Stimulated activated CD8-positive, alpha-beta memory T cell treated with anti-CD3 and anti-CD28 coated beads, Interleukin-7, amount 100 ng/mL, for 1 hour (primary cell): ENCODE data around the gene PRPF18.
"Not testable (repeated sequence)": the region's sequence is repeated elsewhere in the genome, so short reads cannot be mapped to it uniquely, and the experiment has no call there.

Experiments
- DNase-seq, 2 donors: peaks; one replicate each; pipeline ENCODE4 v3.0.0-alpha.2; 2020; ENCODE audit warnings: low read depth in 2 of 2

PRPF18 gene

GRCh38 chr10:13586676-13587355, at the start of gene PRPF18:
TSS of gene PRPF18 (plus strand) at chr10:13586965. CDS start at chr10:13587087, 122 bp downstream.
- DNase-seq, result peak; percentile 87 to 88

GRCh38 chr10:13537985-13538384, 48.8 kb upstream of the PRPF18 start:
- DNase-seq, result not testable (repeated sequence)

GRCh38 chr10:13542533-13542932, 44.2 kb upstream of the PRPF18 start:
- no peak for DNase-seq

GRCh38 chr10:13550802-13551201, 36.0 kb upstream of the PRPF18 start:
- DNase-seq, result no peak

- DNase-seq, result no peak
These were observed 30.8 kb upstream of the PRPF18 start for GRCh38 chr10:13555884-13556510.

GRCh38 chr10:13559124-13559700, 27.6 kb upstream of the PRPF18 start:
- DNase-seq, result no peak

- no peak for DNase-seq
These were observed 26.2 kb upstream of the PRPF18 start for GRCh38 chr10:13560597-13560996.

- DNase-seq, result no peak
These were observed 23.0 kb upstream of the PRPF18 start for GRCh38 chr10:13563481-13564445.

GRCh38 chr10:13564576-13564975, 22.2 kb upstream of the PRPF18 start:
- no peak for DNase-seq

- DNase-seq, result no peak
These were observed 19.7 kb upstream of the PRPF18 start for GRCh38 chr10:13567030-13567429.

GRCh38 chr10:13571541-13571940, 15.2 kb upstream of the PRPF18 start:
- no peak for DNase-seq

GRCh38 chr10:13573960-13574359, 12.8 kb upstream of the PRPF18 start:
- DNase-seq, result no peak

- DNase-seq, result no peak
These were observed 1.5 kb upstream of the PRPF18 start for GRCh38 chr10:13585195-13585751.

GRCh38 chr10:13585943-13586342, 822 bp upstream of the PRPF18 start:
- no peak for DNase-seq

- DNase-seq, result no peak
These were observed 626 bp downstream of the PRPF18 start for GRCh38 chr10:13587391-13587790.

- no peak for DNase-seq
These were observed 2.6 kb downstream of the PRPF18 start for GRCh38 chr10:13589316-13589715.

GRCh38 chr10:13590886-13591285, 4.1 kb downstream of the PRPF18 start:
- DNase-seq, result no peak

GRCh38 chr10:13592306-13592705, 5.5 kb downstream of the PRPF18 start:
- DNase-seq, result no peak

- no peak for DNase-seq
These were observed 6.8 kb downstream of the PRPF18 start for GRCh38 chr10:13593535-13593934.

- no peak for DNase-seq
These were observed 7.9 kb downstream of the PRPF18 start for GRCh38 chr10:13594641-13595040.

- no peak for DNase-seq
These were observed 11.1 kb downstream of the PRPF18 start for GRCh38 chr10:13597909-13598308.
